GM06990 (cell line): Measurements from ENCODE around the gene CRACDL.

Source experiments
- DNase-seq: peaks from one replicate; pipeline ENCODE4 v3.0.0-alpha.2; 2011; ENCODE audit not compliant: insufficient read length; ENCODE audit errors: extremely low read depth
- H3K27me3 ChIP-seq: replicated peaks from 2 replicates; pipeline ENCODE4 v1.6.0; 2011; ENCODE audit warnings: low read length; ENCODE audit not compliant: control insufficient read depth, insufficient read depth
- H3K36me3 ChIP-seq: 2 replicates; pipeline ENCODE4 v1.5.1; 2011; ENCODE audit warnings: low read length; ENCODE audit not compliant: control insufficient read depth, insufficient read depth
- H3K4me3 ChIP-seq: replicated peaks from 2 replicates; pipeline ENCODE4 v1.5.1; 2011; ENCODE audit warnings: low read depth, mild to moderate bottlenecking, control low read depth, low read length
- CTCF ChIP-seq: IDR thresholded peaks from 2 replicates; pipeline ENCODE4 v1.5.1; 2011; ENCODE audit warnings: low read length, control low read depth, mild to moderate bottlenecking, inconsistent platforms; ENCODE audit not compliant: insufficient read depth, poor library complexity, severe bottlenecking

Gene CRACDL

DNA sequence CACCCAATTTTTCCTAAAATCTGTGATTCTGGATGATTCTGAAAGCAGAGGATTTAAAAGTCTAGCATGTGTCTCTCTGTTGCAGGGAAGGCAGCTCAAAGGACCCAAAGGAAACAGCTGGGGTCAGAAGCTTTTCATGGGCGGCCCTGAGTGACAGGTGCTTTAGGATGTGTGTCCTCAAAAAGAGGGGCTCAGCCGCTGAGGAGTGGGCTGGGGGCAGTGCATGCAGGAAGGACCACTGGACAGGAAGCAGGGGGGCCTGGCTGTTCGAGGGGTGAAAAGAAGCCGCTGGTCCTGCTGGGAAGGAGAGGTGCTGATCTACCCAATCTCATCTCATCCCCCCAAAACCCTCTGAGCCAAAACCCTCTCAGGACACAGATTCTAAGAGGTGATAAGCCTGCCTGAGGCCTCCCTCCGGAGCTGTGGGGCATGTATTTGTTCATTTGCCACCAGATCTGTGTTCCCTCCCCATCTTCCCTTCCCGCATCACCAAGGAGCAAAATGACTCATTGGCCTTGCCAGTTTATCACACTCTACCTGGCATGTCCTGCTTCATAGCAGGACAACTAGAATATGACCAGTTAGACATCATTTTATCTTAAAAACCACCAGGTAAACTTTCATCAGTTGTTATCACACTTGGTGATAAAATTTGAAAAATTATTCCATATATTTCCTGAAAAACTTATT, 106.3 kb downstream of the CRACDL start:
- TF ChIP-seq CTCF: no peak
- DNase-seq: no peak
- H3K4me3 ChIP-seq: no peak overlapping the region
- no peaks in the 10 kb centered on the region; the same call in 1 of the 2 replicates for H3K27me3 ChIP-seq
- H3K36me3 ChIP-seq: no peaks in the 10 kb centered on the region

GRCh38 chr2:98828793-98829371, 107.1 kb downstream of the CRACDL start:
- TF ChIP-seq CTCF: no peak
- H3K27me3 ChIP-seq: no peaks in the 10 kb centered on the region; the same call in 1 of the 2 replicates
- DNase-seq: no peak
- H3K4me3 ChIP-seq: no peak overlapping the region
- no peaks in the 10 kb centered on the region for H3K36me3 ChIP-seq

DNA sequence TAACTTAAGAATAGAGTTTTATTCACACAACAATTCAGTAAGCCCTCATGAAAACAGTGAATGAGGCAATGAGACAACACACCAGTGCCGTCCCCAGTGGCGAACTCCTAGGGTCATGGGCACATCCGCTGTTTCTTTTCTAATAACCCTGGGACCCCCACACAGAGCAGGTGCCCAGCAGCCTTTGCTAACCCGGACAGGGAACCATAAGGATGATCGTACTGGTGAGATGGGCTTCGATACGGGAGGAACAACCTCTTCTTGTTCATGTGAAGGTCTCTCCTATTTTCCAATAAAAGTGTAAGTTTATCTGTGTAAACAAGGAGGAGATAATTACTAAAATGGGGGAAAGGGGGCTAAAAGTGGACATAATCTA, 107.7 kb downstream of the CRACDL start:
- Histone ChIP-seq H3K36me3 (no peaks in the 10 kb centered on the region), H3K27me3 (no peaks in the 10 kb centered on the region; the same call in 1 of the 2 replicates), H3K4me3 (no peak overlapping the region)
- no peak for TF ChIP-seq CTCF
- DNase-seq: no peak

GRCh38 chr2:98827625-98828368, 108.2 kb downstream of the CRACDL start:
- H3K36me3 ChIP-seq: no peaks in the 10 kb centered on the region
- no peak for DNase-seq
- no peaks in the 10 kb centered on the region; the same call in 1 of the 2 replicates for H3K27me3 ChIP-seq
- no peak overlapping the region for H3K4me3 ChIP-seq
- TF ChIP-seq CTCF: no peak

DNA sequence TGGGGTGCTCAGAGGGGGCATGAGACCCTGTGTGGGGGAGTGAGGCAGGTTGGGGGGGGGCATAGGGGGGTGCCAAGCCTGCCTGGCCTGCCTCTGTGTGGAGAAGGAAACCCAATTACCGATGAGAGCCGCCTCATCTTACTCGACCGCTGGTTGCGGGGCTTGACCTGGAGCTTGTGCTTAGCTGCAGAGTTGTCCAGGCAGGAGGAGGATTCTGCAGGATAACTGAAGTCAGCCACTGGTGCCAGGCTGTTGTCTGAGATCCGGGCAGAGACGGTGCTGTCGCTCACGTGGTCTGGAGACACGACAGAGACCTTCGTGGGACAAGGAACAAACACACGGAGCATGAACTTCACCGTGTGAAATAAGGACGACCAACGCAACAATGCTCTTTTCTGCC, 109.2 kb downstream of the CRACDL start:
- Histone ChIP-seq H3K36me3 (no peaks in the 10 kb centered on the region), H3K27me3 (no peaks in the 10 kb centered on the region; the same call in 1 of the 2 replicates), H3K4me3 (no peak overlapping the region)
- no peak for TF ChIP-seq CTCF
- DNase-seq: no peak
